Osteocyte (in vitro differentiated cells): ENCODE data around the gene TACC2. TPM values are rescaled to one million over a fixed set of nuclear protein-coding genes. Genes with fewer than 3 reads are reported as not detected.

ENCODE experiments used
- DNase-seq: peaks from one replicate; pipeline ENCODE4 v3.0.0; 2021; ENCODE audit warnings: mixed read lengths; ENCODE audit not compliant: unreplicated experiment; ENCODE audit errors: extremely low spot score
- H3K27ac Mint-ChIP-seq: one replicate; pipeline ENCODE4 v1.8.0; 2021; ENCODE audit warnings: mild to moderate bottlenecking, mixed read lengths; ENCODE audit not compliant: unreplicated experiment
- H3K27me3 Mint-ChIP-seq: one replicate; pipeline ENCODE4 v1.8.0; 2021; ENCODE audit warnings: mixed read lengths; ENCODE audit not compliant: unreplicated experiment
- H3K36me3 Mint-ChIP-seq: one replicate; pipeline ENCODE4 v1.8.0; 2021; ENCODE audit warnings: mixed read lengths; ENCODE audit not compliant: unreplicated experiment
- H3K4me1 Mint-ChIP-seq: one replicate; pipeline ENCODE4 v1.8.0; 2021; ENCODE audit warnings: mixed read lengths; ENCODE audit not compliant: unreplicated experiment
- H3K4me3 Mint-ChIP-seq: one replicate; pipeline ENCODE4 v1.8.0; 2021; ENCODE audit warnings: mild to moderate bottlenecking, moderate library complexity, mixed read lengths; ENCODE audit not compliant: unreplicated experiment
- H3K9me3 Mint-ChIP-seq: one replicate; pipeline ENCODE4 v1.8.0; 2021; ENCODE audit warnings: mixed read lengths; ENCODE audit not compliant: unreplicated experiment
- total RNA-seq: library from RNA; stranded (reverse); gene quantifications from 2 replicates; pipeline ENCODE4 v1.2.1, GENCODE V29; 2021
- TF ChIP-seq, protein P1 (sequence below): fragments of 200-600 bp; sonication (generic); IDR thresholded peaks from 2 replicates; pipeline ENCODE4 v1.5.0; 2021; ENCODE audit warnings: antibody characterized with exemption, mild to moderate bottlenecking, moderate library complexity

TACC2 gene
- total RNA-seq, 1 donor from 2014 or later = 64.2 TPM

DNA sequence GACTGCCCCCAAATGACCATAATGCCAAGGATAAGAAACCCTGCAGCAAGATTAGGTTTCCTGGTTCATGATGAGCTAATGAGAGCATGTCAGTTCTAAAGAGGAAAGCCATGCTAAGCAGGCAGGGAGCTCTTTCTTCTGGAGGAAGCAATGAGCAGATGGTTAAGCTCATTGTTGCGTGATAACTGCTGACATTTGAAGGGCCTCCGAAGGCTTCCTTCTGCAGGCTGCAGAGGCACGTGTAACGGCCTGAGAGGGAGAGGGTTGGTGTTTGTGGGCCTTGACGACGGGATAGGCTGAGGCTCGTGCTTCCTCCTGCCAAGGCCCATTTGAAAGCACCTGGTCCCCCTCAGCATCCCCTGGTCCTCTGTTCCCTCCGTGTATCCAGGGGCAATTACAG is 218.6 kb downstream of the TACC2 start:
- Mint-ChIP-seq H3K9me3 (no peaks in the 10 kb centered on the region), H3K27me3 (no peaks in the 10 kb centered on the region), H3K27ac (no peak overlapping the region), H3K4me3 (no peak overlapping the region), H3K36me3 (peaks cover 27% of the 10 kb centered on the region), H3K4me1 (peaks cover 5% of the 10 kb centered on the region)
- TF ChIP-seq, protein P1, sequence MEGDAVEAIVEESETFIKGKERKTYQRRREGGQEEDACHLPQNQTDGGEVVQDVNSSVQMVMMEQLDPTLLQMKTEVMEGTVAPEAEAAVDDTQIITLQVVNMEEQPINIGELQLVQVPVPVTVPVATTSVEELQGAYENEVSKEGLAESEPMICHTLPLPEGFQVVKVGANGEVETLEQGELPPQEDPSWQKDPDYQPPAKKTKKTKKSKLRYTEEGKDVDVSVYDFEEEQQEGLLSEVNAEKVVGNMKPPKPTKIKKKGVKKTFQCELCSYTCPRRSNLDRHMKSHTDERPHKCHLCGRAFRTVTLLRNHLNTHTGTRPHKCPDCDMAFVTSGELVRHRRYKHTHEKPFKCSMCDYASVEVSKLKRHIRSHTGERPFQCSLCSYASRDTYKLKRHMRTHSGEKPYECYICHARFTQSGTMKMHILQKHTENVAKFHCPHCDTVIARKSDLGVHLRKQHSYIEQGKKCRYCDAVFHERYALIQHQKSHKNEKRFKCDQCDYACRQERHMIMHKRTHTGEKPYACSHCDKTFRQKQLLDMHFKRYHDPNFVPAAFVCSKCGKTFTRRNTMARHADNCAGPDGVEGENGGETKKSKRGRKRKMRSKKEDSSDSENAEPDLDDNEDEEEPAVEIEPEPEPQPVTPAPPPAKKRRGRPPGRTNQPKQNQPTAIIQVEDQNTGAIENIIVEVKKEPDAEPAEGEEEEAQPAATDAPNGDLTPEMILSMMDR = no peak
- DNase-seq = no peak

DNA sequence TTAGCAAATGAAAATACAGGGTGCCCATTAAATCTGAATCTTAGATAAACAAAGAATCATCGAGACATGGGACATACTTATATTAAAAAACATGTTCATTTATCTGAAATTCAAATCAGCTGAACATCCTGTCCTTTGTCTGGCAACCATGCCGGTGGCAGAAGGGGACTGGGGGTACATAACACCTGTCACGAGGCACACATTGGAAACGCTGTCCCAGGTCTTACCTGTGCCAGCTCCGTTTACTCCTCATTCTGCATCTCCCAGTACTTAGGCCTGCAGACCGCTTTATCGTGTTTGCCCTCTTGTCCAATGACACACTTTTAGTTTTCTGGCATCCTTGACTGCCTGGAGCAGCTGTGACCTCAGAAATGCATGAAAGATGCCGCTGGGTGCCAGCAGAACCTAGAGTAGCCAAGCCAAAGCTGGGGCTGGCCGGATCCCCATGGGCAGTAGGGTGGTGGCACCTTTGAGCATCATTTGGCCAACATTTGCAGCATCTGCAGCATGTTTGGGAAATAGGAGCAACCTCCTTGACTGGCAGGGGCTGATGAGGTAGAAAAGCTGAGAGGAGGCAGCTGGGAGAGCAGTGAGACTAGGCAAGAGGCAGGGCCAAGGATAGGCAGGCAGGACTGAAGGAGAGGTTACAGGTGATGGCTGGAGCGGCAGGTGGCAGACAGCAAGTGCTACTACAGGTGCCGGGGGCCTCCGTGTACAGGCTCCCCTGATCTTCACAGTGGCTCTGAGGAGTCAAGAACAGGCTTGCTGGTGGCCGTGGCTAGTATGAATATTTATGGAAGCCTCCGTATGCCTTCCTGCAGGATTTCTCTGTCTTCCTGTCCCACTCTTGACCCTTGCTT is 219.8 kb downstream of the TACC2 start:
- H3K27me3 Mint-ChIP-seq = no peaks in the 10 kb centered on the region
- no peak overlapping the region for H3K4me3 Mint-ChIP-seq
- H3K9me3 Mint-ChIP-seq = no peaks in the 10 kb centered on the region
- no peak for DNase-seq
- TF ChIP-seq, protein P1 = no peak
- peak overlapping the region; percentile 16 for H3K27ac Mint-ChIP-seq
- peaks cover 5% of the 10 kb centered on the region for H3K4me1 Mint-ChIP-seq
- peaks cover 27% of the 10 kb centered on the region for H3K36me3 Mint-ChIP-seq

DNA sequence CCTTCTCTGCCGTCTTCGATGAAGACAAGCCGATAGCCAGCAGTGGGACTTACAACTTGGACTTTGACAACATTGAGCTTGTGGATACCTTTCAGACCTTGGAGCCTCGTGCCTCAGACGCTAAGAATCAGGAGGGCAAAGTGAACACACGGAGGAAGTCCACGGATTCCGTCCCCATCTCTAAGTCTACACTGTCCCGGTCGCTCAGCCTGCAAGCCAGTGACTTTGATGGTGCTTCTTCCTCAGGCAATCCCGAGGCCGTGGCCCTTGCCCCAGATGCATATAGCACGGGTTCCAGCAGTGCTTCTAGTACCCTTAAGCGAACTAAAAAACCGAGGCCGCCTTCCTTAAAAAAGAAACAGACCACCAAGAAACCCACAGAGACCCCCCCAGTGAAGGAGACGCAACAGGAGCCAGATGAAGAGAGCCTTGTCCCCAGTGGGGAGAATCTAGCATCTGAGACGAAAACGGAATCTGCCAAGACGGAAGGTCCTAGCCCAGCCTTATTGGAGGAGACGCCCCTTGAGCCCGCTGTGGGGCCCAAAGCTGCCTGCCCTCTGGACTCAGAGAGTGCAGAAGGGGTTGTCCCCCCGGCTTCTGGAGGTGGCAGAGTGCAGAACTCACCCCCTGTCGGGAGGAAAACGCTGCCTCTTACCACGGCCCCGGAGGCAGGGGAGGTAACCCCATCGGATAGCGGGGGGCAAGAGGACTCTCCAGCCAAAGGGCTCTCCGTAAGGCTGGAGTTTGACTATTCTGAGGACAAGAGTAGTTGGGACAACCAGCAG is 221.7 kb downstream of the TACC2 start:
- TF ChIP-seq, protein P1 = no peak
- peaks cover 24% of the 10 kb centered on the region for H3K36me3 Mint-ChIP-seq
- H3K4me1 Mint-ChIP-seq = peaks cover 3% of the 10 kb centered on the region
- H3K27me3 Mint-ChIP-seq = no peaks in the 10 kb centered on the region
- DNase-seq = no peak
- H3K4me3 Mint-ChIP-seq = no peak overlapping the region
- no peak overlapping the region for H3K27ac Mint-ChIP-seq
- H3K9me3 Mint-ChIP-seq = no peaks in the 10 kb centered on the region

DNA sequence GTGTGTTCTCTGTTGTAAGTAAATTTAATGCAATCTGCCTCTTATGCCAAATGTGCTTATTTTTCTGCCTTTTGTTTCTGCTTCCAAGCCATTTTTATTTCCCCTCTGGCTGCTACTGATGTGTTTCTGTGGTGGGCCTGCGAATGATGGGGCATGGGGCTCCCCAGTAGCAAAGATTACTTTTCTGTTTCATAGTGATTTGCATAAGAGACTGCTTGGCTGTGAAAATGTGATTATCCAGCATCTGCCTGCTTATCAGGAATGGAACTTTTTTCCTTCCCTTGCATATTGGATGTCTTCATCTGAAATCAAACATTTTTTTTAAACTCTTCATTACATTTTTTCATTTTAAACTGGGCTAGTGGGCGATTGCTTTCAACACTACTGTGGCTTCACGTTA is 224.4 kb downstream of the TACC2 start:
- peaks cover 31% of the 10 kb centered on the region for H3K36me3 Mint-ChIP-seq
- no peaks in the 10 kb centered on the region for H3K27me3 Mint-ChIP-seq
- no peak overlapping the region for H3K27ac Mint-ChIP-seq
- no peaks in the 10 kb centered on the region for H3K9me3 Mint-ChIP-seq
- TF ChIP-seq, protein P1 = no peak
- DNase-seq = no peak
- H3K4me3 Mint-ChIP-seq = no peak overlapping the region
- peaks cover 3% of the 10 kb centered on the region for H3K4me1 Mint-ChIP-seq

DNA sequence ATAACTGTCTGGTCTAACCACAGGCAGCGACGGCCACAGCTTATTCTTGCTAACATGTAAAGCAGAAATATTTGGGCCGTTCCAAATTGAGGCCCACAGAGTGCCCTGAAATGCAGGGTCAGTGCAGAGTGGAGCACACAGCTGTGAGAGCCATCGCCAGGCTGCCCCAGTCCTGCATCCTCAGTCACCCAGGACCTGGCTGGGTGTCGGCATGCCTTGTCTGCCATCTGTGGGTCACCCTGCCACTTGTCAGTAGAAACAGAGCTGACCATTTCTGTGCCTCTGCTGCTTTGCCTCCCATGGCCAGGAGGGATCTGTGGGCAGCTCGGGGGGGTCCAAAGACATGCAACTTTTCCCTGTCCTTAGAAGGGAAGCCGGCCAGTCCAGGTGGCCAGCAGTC is 224.8 kb downstream of the TACC2 start:
- no peak for DNase-seq
- no peaks in the 10 kb centered on the region for H3K9me3 Mint-ChIP-seq
- H3K27ac Mint-ChIP-seq = no peak overlapping the region
- H3K36me3 Mint-ChIP-seq = peaks cover 35% of the 10 kb centered on the region
- no peak overlapping the region for H3K4me3 Mint-ChIP-seq
- H3K27me3 Mint-ChIP-seq = no peaks in the 10 kb centered on the region
- TF ChIP-seq, protein P1 = no peak
- peaks cover 3% of the 10 kb centered on the region for H3K4me1 Mint-ChIP-seq
